Activated naive CD8-positive, alpha-beta T cell treated with anti-CD3 and anti-CD28 coated beads, Interleukin-2, amount 10 ng/mL, durations not matched to agents 7 days and 5 days (primary cell): ENCODE measurements around the gene EPDR1. TPM values are rescaled to one million over a fixed set of nuclear protein-coding genes. Genes with fewer than 3 reads are reported as not detected.
"Not testable (repeated sequence)": the region's sequence is repeated elsewhere in the genome, so short reads cannot be mapped to it uniquely, and the experiment has no call there.

Experiments
- ATAC-seq: fragments of 150-1000 bp; cut with Tn5 transposase; one replicate; pipeline ENCODE4 v1.10.0; 2021; ENCODE audit warnings: low read depth, moderate library complexity
- POLR2A ChIA-PET: fragments of 350-600 bp; sonication (Branson Sonifier 250); formaldehyde crosslinking; loops from one replicate; lab custom pipeline; 2021; ENCODE audit warnings: antibody characterized with exemption; lab: Charles Lee
- DNase-seq: peaks from one replicate; pipeline ENCODE4 v3.0.0; 2021
- H3K27ac Mint-ChIP-seq: one replicate; pipeline ENCODE4 v1.8.0; 2022; ENCODE audit warnings: mild to moderate bottlenecking, mixed read lengths
- H3K27me3 Mint-ChIP-seq: one replicate; pipeline ENCODE4 v1.8.0; 2022; ENCODE audit warnings: mild to moderate bottlenecking, moderate library complexity, mixed read lengths
- H3K36me3 Mint-ChIP-seq: one replicate; pipeline ENCODE4 v1.8.0; 2021; ENCODE audit warnings: mild to moderate bottlenecking, mixed read lengths
- H3K4me1 Mint-ChIP-seq: one replicate; pipeline ENCODE4 v1.8.0; 2021; ENCODE audit warnings: mixed read lengths
- H3K4me3 Mint-ChIP-seq: one replicate; pipeline ENCODE4 v1.8.0; 2022; ENCODE audit warnings: mild to moderate bottlenecking, moderate library complexity, mixed read lengths
- H3K9me3 Mint-ChIP-seq: one replicate; pipeline ENCODE4 v1.8.0; 2021; ENCODE audit warnings: mixed read lengths
- total RNA-seq, 2 experiments: library from RNA; stranded (reverse); gene quantifications; one replicate each; pipeline ENCODE4 v1.2.3, GENCODE V29; 2021

Gene EPDR1
- total RNA-seq, 2 experiments from 2014 or later: 0.25 to 0.26 TPM

DNA sequence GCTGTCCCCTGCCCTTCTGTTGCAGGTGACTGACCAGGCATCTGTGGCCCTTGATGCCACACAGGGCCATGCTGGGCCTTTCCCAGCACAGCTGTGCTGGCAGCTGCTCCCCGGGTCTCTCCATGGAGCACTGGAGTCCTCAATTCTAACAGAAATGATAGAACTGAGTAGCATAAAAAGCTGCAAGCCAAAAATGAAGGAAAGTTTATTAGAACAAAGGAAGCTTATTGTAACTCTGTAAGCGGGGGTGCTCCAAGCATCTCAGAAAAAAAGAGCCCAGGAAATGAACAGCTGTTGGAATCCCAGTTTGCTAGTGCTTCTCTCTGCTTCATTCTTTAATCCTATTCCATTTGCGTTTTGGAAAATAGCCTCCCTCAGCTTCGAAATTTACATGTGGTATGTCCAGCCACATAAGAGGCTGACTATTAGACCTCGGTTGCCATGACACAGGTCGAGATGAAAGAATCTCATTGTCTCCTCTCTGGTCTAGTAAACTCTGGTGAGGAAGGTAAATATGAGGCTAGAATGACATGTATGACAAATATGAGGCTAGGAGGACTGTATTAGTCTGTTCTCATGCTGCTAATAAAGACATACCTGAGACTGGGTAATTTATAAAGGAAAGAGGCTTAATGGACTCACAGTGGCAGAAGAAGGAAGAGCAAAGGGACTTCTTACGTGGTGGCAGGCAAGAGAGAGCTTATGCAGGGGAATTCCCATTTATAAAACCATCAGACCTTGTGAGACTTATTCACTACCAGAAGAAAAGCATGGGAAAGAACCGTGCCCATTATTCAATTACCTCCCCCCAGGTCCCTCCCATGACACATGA is 23.7 kb downstream of the EPDR1 start:
- no peaks in the 10 kb centered on the region for H3K4me1 Mint-ChIP-seq
- no peaks in the 10 kb centered on the region for H3K9me3 Mint-ChIP-seq
- no peaks in the 10 kb centered on the region for H3K27me3 Mint-ChIP-seq
- no peaks in the 10 kb centered on the region for H3K36me3 Mint-ChIP-seq
- DNase-seq (no peak), ATAC-seq (no peak)
- no peak overlapping the region for H3K4me3 Mint-ChIP-seq
- no peak overlapping the region for H3K27ac Mint-ChIP-seq
- POLR2A ChIA-PET: no interaction called here

DNA sequence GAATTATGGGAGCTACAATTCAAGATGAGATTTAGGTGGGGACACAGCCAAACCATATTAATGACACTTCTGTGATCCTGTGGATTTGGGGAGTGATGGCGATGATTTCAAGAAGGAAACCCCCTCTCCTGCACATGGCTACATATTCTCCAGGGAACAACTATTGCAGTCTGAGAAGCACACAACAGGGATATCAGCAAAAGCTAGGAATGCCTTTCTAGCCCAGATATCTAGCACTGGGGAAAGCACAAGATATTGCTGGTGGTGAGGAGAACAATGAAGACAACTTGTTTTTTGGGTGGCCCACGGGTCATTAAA is 24.3 kb downstream of the EPDR1 start:
- DNase-seq (no peak), ATAC-seq (no peak)
- no peak overlapping the region for H3K27ac Mint-ChIP-seq
- no peaks in the 10 kb centered on the region for H3K9me3 Mint-ChIP-seq
- H3K4me3 Mint-ChIP-seq: no peak overlapping the region
- POLR2A ChIA-PET: no interaction called here
- H3K4me1 Mint-ChIP-seq: no peaks in the 10 kb centered on the region
- no peaks in the 10 kb centered on the region for H3K36me3 Mint-ChIP-seq
- no peaks in the 10 kb centered on the region for H3K27me3 Mint-ChIP-seq

DNA sequence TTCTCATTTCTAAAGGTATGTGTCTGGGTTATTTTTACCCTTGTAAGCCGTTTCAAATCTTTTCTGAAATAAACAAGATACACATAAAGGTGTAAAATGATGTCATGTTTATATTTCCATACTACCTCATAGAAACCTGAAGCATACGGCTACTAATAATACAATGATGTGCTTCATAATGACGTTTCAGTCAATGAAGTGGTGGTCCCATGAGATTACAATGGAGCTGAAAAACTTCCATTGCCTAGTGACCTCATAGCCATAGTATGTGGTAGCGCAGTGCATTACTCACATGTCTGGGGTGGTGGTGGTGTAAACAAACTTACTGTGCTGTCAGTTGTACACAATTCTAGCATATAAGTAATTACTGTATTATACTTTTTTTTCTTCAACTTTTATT is 24.9 kb downstream of the EPDR1 start:
- Mint-ChIP-seq H3K9me3 (no peaks in the 10 kb centered on the region), H3K27ac (no peak overlapping the region), H3K4me3 (no peak overlapping the region), H3K36me3 (no peaks in the 10 kb centered on the region), H3K27me3 (no peaks in the 10 kb centered on the region), H3K4me1 (no peaks in the 10 kb centered on the region)
- POLR2A ChIA-PET: no interaction called here
- DNase-seq: no peak
- no peak for ATAC-seq

DNA sequence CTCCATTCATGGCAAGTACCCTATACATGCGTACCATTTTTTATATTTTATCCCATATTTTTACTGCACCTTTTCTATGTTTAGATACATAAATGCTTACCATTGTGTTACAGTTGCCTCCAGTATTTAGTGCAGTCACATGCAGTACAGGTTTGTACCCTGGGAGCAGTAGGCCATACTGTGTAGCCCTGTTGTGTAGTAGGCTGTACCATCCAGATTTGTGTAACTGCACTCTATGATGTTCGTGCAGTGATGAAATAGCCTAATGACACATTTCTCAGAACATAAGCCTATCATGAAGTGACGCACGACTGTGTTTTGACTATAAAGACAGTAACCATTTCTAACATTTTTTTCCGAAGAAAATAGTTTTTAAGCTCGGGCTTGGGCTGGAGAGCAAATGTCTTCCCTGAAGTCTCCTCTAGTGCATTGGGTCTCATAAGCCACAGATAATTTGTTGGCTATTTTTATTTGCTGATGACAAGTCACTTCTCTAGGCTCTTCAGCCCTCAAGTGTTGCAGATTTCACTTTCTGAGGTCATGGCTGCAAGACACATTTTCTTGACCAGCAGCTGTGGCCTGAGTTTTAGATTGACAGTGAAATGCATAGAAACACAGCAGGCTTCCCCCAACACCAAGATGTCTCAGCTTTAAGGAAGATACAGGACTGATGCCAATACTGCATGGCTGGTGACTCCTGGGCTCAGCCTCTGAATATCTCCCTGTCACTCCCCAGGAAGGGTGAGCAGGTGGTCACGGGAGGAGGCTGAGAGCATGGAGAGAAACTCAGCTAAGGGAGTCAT is 26.9 kb downstream of the EPDR1 start:
- Mint-ChIP-seq H3K27ac (no peak overlapping the region), H3K36me3 (no peaks in the 10 kb centered on the region), H3K9me3 (no peaks in the 10 kb centered on the region), H3K4me1 (no peaks in the 10 kb centered on the region), H3K4me3 (no peak overlapping the region), H3K27me3 (no peaks in the 10 kb centered on the region)
- POLR2A ChIA-PET: no interaction called here
- no peak for DNase-seq
- no peak for ATAC-seq

DNA sequence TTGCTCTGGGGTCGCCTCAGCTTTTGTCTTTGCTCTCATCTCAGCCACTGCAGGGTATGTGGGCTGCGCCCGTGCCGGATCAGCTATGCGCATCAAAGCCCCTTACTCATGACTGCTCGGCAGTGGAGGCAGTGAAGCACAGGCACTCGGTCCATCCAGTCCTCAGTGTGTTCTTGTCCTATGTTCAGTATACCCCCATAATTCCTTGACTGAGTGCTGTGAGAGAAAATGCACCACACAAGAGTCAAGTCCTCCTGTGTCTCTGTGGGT is 27.4 kb downstream of the EPDR1 start:
- H3K4me3 Mint-ChIP-seq: no peak overlapping the region
- no peaks in the 10 kb centered on the region for H3K9me3 Mint-ChIP-seq
- POLR2A ChIA-PET: no interaction called here
- H3K27ac Mint-ChIP-seq: no peak overlapping the region
- DNase-seq (no peak), ATAC-seq (no peak)
- H3K27me3 Mint-ChIP-seq: no peaks in the 10 kb centered on the region
- no peaks in the 10 kb centered on the region for H3K4me1 Mint-ChIP-seq
- H3K36me3 Mint-ChIP-seq: no peaks in the 10 kb centered on the region

DNA sequence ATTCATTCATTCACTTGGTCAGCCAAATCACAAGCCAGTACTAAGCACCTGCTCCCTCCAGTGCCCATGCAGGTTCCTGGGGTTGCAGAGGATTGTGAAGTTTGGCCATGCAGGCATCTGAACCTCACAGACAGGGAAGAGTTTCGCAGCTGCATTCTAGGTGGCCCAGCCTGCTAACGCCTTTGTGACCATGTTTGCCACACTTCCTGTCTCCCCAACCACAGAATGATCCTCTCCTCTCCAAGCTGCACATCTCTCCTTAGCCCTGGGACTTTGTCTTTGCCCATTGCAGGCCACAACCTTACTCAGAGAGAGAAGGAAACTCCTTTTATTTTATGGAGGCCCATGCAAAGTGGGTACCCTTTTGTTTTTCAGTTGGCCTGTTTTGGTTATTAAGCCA is 31.8 kb downstream of the EPDR1 start:
- H3K4me3 Mint-ChIP-seq: no peak overlapping the region
- POLR2A ChIA-PET: no interaction called here
- no peak for DNase-seq
- no peaks in the 10 kb centered on the region for H3K9me3 Mint-ChIP-seq
- H3K27me3 Mint-ChIP-seq: peaks cover 3% of the 10 kb centered on the region
- no peaks in the 10 kb centered on the region for H3K36me3 Mint-ChIP-seq
- H3K4me1 Mint-ChIP-seq: no peaks in the 10 kb centered on the region
- H3K27ac Mint-ChIP-seq: no peak overlapping the region
- no peak for ATAC-seq

DNA sequence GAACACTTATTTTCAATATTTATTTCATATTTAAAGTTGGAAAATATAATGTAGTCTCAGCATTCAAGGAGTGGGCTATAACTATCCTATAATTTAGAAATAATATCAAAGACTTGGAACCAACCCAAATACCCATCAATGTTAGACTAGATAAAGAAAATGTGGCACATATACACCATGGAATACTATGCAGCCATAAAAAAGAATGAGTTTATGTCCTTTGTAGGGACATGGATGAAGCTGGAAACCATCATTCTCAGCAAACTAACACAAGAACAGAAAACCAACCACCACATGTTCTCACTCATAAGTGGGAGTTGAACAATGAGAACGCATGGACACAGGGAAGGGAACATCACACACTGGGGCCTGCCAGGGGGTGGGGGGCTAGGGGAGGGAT is 33.8 kb downstream of the EPDR1 start:
- H3K9me3 Mint-ChIP-seq, H3K27ac Mint-ChIP-seq, ATAC-seq, POLR2A ChIA-PET, H3K4me1 Mint-ChIP-seq, H3K4me3 Mint-ChIP-seq, DNase-seq, H3K36me3 Mint-ChIP-seq, H3K27me3 Mint-ChIP-seq: not testable (repeated sequence)

DNA sequence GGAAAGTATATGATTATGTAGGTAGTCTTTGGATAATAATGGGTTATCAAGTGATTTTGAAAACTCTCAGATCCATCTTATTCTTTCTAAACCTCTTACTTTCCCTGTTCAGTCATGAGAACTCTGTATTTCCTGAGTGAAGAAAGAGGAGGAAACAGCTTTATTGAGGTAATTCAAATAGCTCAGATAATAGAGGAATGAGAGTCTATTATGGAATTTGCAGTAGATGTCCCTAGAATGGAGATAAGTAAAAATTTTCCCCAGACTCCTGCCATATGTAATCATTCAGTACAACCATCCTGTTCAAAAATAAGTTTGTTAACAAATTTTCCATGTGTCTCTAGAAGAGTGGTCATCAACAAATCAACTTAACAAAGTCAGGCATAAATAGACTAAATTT is 36.4 kb downstream of the EPDR1 start:
- ATAC-seq (no peak), DNase-seq (no peak)
- H3K27ac Mint-ChIP-seq: no peak overlapping the region
- no peaks in the 10 kb centered on the region for H3K9me3 Mint-ChIP-seq
- peaks cover 3% of the 10 kb centered on the region for H3K27me3 Mint-ChIP-seq
- POLR2A ChIA-PET: no interaction called here
- H3K4me1 Mint-ChIP-seq: no peaks in the 10 kb centered on the region
- H3K36me3 Mint-ChIP-seq: no peaks in the 10 kb centered on the region
- H3K4me3 Mint-ChIP-seq: no peak overlapping the region

DNA sequence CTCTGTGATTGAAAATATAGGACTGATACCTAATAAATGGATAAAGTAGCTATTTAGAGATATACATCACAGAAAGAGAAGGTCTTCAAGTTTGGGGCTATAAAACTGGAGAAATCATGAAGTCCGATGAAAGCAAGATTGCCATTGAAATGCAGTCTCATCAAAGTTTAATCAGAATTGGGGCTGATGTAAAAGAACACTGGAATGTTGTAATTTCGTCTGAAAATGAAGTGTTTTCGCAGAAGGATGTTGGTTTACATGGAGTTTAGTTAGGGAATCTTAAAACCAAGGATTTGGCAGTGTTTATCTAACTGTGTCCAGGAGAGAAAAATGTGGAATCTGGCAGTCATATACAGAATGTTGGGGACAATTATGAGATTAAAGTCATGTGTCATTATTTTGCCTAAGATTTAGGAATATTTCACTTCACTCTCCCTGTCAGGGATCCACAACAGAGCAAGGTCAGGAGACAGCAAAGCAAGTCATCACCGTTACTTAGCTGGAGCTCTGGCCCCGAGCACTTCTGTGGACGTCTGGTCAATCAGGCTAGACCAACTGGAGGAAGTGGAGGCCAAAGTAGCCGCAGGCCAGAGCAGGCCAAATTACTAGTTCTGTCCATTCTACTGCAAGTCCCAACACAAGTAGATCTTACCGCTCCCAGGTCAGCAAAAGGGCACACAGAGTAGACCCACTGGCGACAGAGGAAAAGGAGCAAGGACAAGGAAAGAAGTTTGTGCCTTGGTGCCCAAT is 37.0 kb downstream of the EPDR1 start:
- no peak overlapping the region for H3K27ac Mint-ChIP-seq
- POLR2A ChIA-PET: no interaction called here

DNA sequence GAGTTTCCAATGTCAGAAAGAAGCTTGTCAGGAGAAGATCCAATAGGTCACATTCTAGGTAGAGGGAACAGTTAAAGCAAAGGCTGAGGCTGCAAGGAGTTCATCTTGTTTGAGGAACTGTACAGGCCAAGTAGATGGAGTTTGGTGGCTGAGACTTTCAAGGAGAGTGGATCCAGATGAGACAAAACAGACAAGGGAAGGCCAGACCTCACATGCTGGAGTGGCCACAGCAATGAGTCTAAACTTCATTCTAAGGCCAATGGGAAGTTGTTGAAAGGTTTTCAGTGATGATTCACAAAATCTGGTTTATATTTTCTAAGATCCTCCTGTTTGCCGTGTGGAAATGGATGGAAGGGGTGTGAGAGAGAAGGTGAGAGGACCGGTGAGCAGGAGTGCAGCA is 40.0 kb downstream of the EPDR1 start:
- no peaks in the 10 kb centered on the region for H3K9me3 Mint-ChIP-seq
- H3K27ac Mint-ChIP-seq: no peak overlapping the region
- no peaks in the 10 kb centered on the region for H3K36me3 Mint-ChIP-seq
- POLR2A ChIA-PET: no interaction called here
- H3K4me3 Mint-ChIP-seq: no peak overlapping the region
- no peaks in the 10 kb centered on the region for H3K4me1 Mint-ChIP-seq
- ATAC-seq (no peak), DNase-seq (no peak)
- H3K27me3 Mint-ChIP-seq: peaks cover 3% of the 10 kb centered on the region

More for the DNA sequence above, 37.0 kb downstream of the EPDR1 start:
- Mint-ChIP-seq H3K4me1 (no peaks in the 10 kb centered on the region), H3K4me3 (no peak overlapping the region), H3K9me3 (no peaks in the 10 kb centered on the region), H3K27me3 (peaks cover 3% of the 10 kb centered on the region), H3K36me3 (no peaks in the 10 kb centered on the region)
- ATAC-seq: no peak
- no peak for DNase-seq

DNA sequence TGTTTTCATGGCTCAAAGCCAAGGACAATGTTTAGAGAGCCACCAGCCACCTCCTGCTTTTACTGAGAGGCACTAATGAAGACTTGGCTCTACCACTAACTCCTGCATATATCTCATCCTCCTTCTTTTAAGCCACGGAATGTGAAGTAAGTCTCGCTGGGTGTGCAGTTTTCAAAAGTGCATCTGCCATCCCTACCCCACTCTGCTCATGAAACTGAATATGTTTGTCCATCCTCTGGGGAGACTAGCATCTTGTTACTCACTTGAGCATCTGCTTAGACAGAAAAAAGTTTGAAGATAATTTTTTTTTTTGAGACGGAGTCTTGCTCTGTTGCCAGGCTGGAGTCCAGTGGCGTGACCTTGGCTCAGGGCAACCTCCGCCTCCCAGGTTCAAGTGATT is 40.8 kb downstream of the EPDR1 start:
- no peak for DNase-seq
- POLR2A ChIA-PET: no interaction called here
- H3K4me3 Mint-ChIP-seq: no peak overlapping the region

DNA sequence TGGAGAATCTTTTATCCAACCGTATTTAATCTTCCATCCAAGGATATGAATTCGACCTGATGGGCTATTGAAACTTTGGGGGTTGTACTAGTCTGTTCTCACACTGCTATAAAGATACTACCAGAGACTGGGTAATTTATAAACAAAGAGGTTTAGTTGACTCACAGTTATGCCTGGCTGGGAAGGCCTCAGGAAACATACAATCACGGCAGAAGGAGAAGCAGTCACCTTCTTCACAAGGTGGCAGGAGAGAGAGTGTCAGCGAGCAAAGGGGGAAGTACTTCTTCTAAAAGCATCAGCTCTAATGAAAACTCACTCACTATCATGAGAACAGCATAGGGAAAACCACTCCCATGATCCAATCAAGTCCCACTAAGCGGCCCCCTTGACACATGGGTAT is 43.8 kb downstream of the EPDR1 start:
- no peaks in the 10 kb centered on the region for H3K36me3 Mint-ChIP-seq
- DNase-seq (no peak), ATAC-seq (no peak)
- H3K27me3 Mint-ChIP-seq: no peaks in the 10 kb centered on the region
- H3K4me3 Mint-ChIP-seq: no peak overlapping the region
- H3K4me1 Mint-ChIP-seq: no peaks in the 10 kb centered on the region
- H3K9me3 Mint-ChIP-seq: no peaks in the 10 kb centered on the region
- no peak overlapping the region for H3K27ac Mint-ChIP-seq
- POLR2A ChIA-PET: no interaction called here

More for the DNA sequence above, 40.8 kb downstream of the EPDR1 start:
- H3K9me3 Mint-ChIP-seq: no peaks in the 10 kb centered on the region
- H3K36me3 Mint-ChIP-seq: no peaks in the 10 kb centered on the region
- no peaks in the 10 kb centered on the region for H3K4me1 Mint-ChIP-seq
- no peaks in the 10 kb centered on the region for H3K27me3 Mint-ChIP-seq
- no peak for ATAC-seq
- H3K27ac Mint-ChIP-seq: no peak overlapping the region

DNA sequence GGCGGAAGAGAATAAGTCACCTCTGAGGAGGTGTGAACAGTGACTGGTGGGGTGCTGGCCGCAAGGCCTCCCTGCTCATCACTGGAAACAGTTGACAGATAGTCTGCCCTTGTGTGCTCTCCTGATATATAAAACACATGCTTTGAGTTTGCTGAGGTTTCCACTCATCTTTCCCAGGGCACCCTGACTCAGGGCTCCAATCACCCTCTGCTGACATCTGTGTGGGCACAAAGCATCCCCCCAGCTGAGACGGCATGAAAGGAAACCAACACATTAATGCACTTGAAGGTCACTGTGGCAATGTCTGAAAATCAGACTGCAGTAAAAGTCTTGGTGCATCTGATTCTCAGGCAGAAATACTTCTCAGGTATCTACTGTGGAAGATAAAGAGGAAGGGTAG is 49.8 kb downstream of the EPDR1 start:
- ATAC-seq: no peak
- no peaks in the 10 kb centered on the region for H3K4me1 Mint-ChIP-seq
- H3K27ac Mint-ChIP-seq: no peak overlapping the region
- no peaks in the 10 kb centered on the region for H3K9me3 Mint-ChIP-seq
- POLR2A ChIA-PET: no interaction called here
- H3K36me3 Mint-ChIP-seq: no peaks in the 10 kb centered on the region
- no peak for DNase-seq
- H3K4me3 Mint-ChIP-seq: no peak overlapping the region
- peaks cover 4% of the 10 kb centered on the region for H3K27me3 Mint-ChIP-seq

DNA sequence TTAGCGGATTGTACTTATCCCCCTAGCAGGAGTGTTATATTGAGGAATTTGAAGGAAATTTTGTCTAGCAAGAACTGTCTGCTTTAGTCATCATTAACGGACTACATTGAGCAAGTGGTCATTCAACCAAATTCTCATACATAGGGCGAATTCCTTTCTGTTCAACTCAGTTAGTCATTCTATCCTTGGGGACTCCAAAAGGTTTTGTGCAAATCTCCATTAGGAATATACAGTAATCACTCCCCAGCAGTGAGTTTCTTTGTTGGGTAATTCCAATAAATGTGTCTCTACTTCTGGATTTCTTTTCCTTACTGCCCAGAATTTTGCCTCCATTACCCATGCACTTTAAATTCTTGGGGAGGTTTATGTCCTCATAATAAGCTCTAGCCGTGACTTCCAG is 51.1 kb downstream of the EPDR1 start:
- POLR2A ChIA-PET: no interaction called here
- no peaks in the 10 kb centered on the region for H3K4me1 Mint-ChIP-seq

More for the DNA sequence above, 51.1 kb downstream of the EPDR1 start:
- ATAC-seq (no peak), DNase-seq (no peak)
- H3K27me3 Mint-ChIP-seq: peaks cover 4% of the 10 kb centered on the region
- H3K36me3 Mint-ChIP-seq: no peaks in the 10 kb centered on the region
- H3K27ac Mint-ChIP-seq: no peak overlapping the region
- no peaks in the 10 kb centered on the region for H3K9me3 Mint-ChIP-seq
- no peak overlapping the region for H3K4me3 Mint-ChIP-seq
